DND-41 (cell line): ENCODE data around the gene KRTAP2-3.
"Not testable (repeated sequence)": the region's sequence is repeated elsewhere in the genome, so short reads cannot be mapped to it uniquely, and the experiment has no call there.

Source experiments
- ATAC-seq: fragments of 200-7000 bp; cut with Tn5 transposase; 3 replicates; pipeline ENCODE4 v1.9.1; 2021; ENCODE audit warnings: low read depth; ENCODE audit not compliant: insufficient read depth
- DNase-seq: peaks from one replicate; pipeline ENCODE4 v3.0.0-alpha.2; 2020
- H2AFZ ChIP-seq: 2 replicates; pipeline ENCODE4 v1.6.0; 2012; ENCODE audit warnings: low read depth, low read length
- H3K27ac ChIP-seq: 2 replicates; pipeline ENCODE4 v1.5.1; 2012; ENCODE audit warnings: low read length, inconsistent platforms
- H3K27me3 ChIP-seq: fragments of 200-600 bp; sonication (generic); 2 replicates; pipeline ENCODE4 v1.6.0; 2012; ENCODE audit warnings: low read length, mild to moderate bottlenecking, inconsistent platforms; ENCODE audit not compliant: insufficient read depth, poor library complexity
- H3K36me3 ChIP-seq: 2 replicates; pipeline ENCODE4 v1.5.1; 2012; ENCODE audit warnings: low read length, inconsistent platforms; ENCODE audit not compliant: insufficient read depth
- H3K4me1 ChIP-seq: 2 replicates; pipeline ENCODE4 v1.5.1; 2012; ENCODE audit warnings: mild to moderate bottlenecking, low read length; ENCODE audit not compliant: insufficient read depth
- H3K4me2 ChIP-seq: 2 replicates; pipeline ENCODE4 v1.6.0; 2012; ENCODE audit warnings: mild to moderate bottlenecking, moderate library complexity, low read length, inconsistent platforms; ENCODE audit not compliant: insufficient read depth
- H3K4me3 ChIP-seq, 2 experiments: fragments of 200-600 bp in 1 of 2; shearing (Covaris generic) in 1 of 2; 2 replicates each; pipeline ENCODE4 v1.5.1; 2012 to 2016; ENCODE audit warnings: inconsistent platforms in 2 of 2, low read length in 2 of 2, mild to moderate bottlenecking in 2 of 2, low read depth in 1 of 2, moderate library complexity in 1 of 2
- H3K79me2 ChIP-seq: 2 replicates; pipeline ENCODE4 v1.6.0; 2012; ENCODE audit warnings: low read length, inconsistent platforms; ENCODE audit not compliant: insufficient read depth
- H3K9ac ChIP-seq: 2 replicates; pipeline ENCODE4 v1.6.0; 2012; ENCODE audit warnings: low read depth, mild to moderate bottlenecking, inconsistent platforms, low read length, moderate library complexity
- H3K9me3 ChIP-seq: 2 replicates; pipeline ENCODE4 v1.5.1; 2012; ENCODE audit warnings: low read length, moderate library complexity, mild to moderate bottlenecking, inconsistent platforms; ENCODE audit not compliant: insufficient read depth, severe bottlenecking
- H4K20me1 ChIP-seq: 2 replicates; pipeline ENCODE4 v1.6.0; 2012; ENCODE audit warnings: low read length; ENCODE audit not compliant: insufficient read depth
- EZH2 ChIP-seq: IDR thresholded peaks from 3 replicates; pipeline ENCODE4 v1.6.1; 2012; ENCODE audit warnings: borderline replicate concordance, low read depth, mild to moderate bottlenecking, moderate library complexity, low read length, inconsistent platforms; ENCODE audit not compliant: severe bottlenecking
- TF ChIP-seq, protein P1 (sequence below): IDR thresholded peaks from 2 replicates; pipeline ENCODE4 v1.5.1; 2012; ENCODE audit warnings: borderline replicate concordance, low read length, moderate library complexity, mild to moderate bottlenecking; ENCODE audit not compliant: poor library complexity, severe bottlenecking; ENCODE audit errors: extremely low read depth

KRTAP2-3 gene

GRCh38 chr17:41054025-41054424, 5.9 kb downstream of the KRTAP2-3 start:
- Histone ChIP-seq H3K4me1 (no peaks in the 10 kb centered on the region), H3K9ac (no peak overlapping the region), H3K36me3 (no peaks in the 10 kb centered on the region), H4K20me1 (no peaks in the 10 kb centered on the region), H2AFZ (no peak overlapping the region), H3K9me3 (no peaks in the 10 kb centered on the region), H3K27me3 (peaks cover 8% of the 10 kb centered on the region), H3K4me3 (no peak overlapping the region), H3K27ac (no peak overlapping the region), H3K79me2 (no peaks in the 10 kb centered on the region), H3K4me2 (no peak overlapping the region)
- ATAC-seq: no peak
- DNase-seq: no peak
- TF ChIP-seq EZH2: no peak
- TF ChIP-seq, protein P1, sequence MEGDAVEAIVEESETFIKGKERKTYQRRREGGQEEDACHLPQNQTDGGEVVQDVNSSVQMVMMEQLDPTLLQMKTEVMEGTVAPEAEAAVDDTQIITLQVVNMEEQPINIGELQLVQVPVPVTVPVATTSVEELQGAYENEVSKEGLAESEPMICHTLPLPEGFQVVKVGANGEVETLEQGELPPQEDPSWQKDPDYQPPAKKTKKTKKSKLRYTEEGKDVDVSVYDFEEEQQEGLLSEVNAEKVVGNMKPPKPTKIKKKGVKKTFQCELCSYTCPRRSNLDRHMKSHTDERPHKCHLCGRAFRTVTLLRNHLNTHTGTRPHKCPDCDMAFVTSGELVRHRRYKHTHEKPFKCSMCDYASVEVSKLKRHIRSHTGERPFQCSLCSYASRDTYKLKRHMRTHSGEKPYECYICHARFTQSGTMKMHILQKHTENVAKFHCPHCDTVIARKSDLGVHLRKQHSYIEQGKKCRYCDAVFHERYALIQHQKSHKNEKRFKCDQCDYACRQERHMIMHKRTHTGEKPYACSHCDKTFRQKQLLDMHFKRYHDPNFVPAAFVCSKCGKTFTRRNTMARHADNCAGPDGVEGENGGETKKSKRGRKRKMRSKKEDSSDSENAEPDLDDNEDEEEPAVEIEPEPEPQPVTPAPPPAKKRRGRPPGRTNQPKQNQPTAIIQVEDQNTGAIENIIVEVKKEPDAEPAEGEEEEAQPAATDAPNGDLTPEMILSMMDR: no peak

DNA sequence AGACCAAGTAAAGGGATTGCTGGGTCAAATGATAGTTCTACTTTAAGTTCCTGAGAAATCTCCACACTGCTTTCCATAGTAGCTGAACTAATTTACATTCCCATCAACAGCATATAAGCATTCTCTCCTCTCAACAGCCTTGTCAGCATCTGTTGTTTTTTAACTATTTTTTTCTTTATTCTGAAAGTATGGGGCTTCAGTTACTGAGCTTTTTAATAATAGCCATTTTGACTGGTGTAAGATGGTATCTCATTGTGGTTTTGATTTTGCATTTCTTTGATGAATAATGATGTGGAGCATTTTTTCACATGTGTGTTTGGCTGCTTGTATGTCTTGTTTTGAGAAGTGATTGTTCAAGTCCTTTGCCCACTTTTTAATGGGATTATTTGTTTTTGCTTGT, 7.3 kb downstream of the KRTAP2-3 start:
- no peaks in the 10 kb centered on the region for H3K9me3 ChIP-seq
- no peaks in the 10 kb centered on the region for H3K79me2 ChIP-seq
- no peak overlapping the region for H2AFZ ChIP-seq
- H3K36me3 ChIP-seq: no peaks in the 10 kb centered on the region
- DNase-seq (no peak), ATAC-seq (no peak)
- TF ChIP-seq, protein P1: no peak
- TF ChIP-seq EZH2: no peak
- no peaks in the 10 kb centered on the region for H3K4me1 ChIP-seq
- H4K20me1 ChIP-seq: no peaks in the 10 kb centered on the region
- no peak overlapping the region for H3K4me2 ChIP-seq
- H3K4me3 ChIP-seq: no peak overlapping the region
- no peak overlapping the region for H3K9ac ChIP-seq
- peaks cover 10% of the 10 kb centered on the region for H3K27me3 ChIP-seq
- H3K27ac ChIP-seq: no peak overlapping the region

DNA sequence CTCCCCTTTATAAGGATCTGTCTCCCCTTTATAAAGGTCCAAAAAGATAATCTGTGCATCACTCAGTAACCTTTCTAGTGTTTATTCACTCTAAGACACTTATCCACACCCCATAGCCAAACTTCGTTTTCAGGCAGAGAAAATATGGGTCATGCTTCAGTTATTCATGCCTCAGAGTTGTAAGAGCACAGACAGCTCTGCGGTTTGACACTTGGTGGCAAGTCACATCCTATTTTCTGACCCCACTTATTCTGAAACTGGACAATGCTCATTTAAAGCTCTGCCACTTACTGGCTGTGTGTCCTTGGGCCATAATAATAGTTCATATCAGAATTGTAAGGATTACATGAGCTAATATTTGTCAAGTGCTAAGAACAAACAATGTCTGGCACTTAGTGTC, 10.8 kb downstream of the KRTAP2-3 start:
- Histone ChIP-seq H3K27ac (no peak overlapping the region), H3K9me3 (no peaks in the 10 kb centered on the region), H3K4me1 (no peaks in the 10 kb centered on the region), H2AFZ (no peak overlapping the region), H3K36me3 (no peaks in the 10 kb centered on the region), H3K4me2 (no peak overlapping the region), H3K4me3 (no peak overlapping the region), H3K79me2 (no peaks in the 10 kb centered on the region), H3K27me3 (peaks cover 9% of the 10 kb centered on the region), H3K9ac (no peak overlapping the region), H4K20me1 (no peaks in the 10 kb centered on the region)
- TF ChIP-seq, protein P1: no peak
- no peak for TF ChIP-seq EZH2
- ATAC-seq (no peak), DNase-seq (no peak)

GRCh38 chr17:41048441-41048840, 11.5 kb downstream of the KRTAP2-3 start:
- ATAC-seq (no peak), DNase-seq (no peak)
- H3K27ac ChIP-seq: no peak overlapping the region
- no peaks in the 10 kb centered on the region for H3K36me3 ChIP-seq
- no peak overlapping the region for H3K4me3 ChIP-seq
- H3K4me2 ChIP-seq: no peak overlapping the region
- no peaks in the 10 kb centered on the region for H3K79me2 ChIP-seq
- H3K4me1 ChIP-seq: no peaks in the 10 kb centered on the region
- H2AFZ ChIP-seq: no peak overlapping the region
- no peaks in the 10 kb centered on the region for H3K9me3 ChIP-seq
- no peak overlapping the region for H3K9ac ChIP-seq
- no peaks in the 10 kb centered on the region for H4K20me1 ChIP-seq
- TF ChIP-seq, protein P1: no peak
- TF ChIP-seq EZH2: no peak
- H3K27me3 ChIP-seq: peaks cover 7% of the 10 kb centered on the region

- ATAC-seq, H3K27ac ChIP-seq, H2AFZ ChIP-seq, H3K27me3 ChIP-seq, H3K36me3 ChIP-seq, H3K4me3 ChIP-seq, H3K4me1 ChIP-seq, DNase-seq, H3K9ac ChIP-seq, H3K79me2 ChIP-seq, H3K4me2 ChIP-seq, H3K9me3 ChIP-seq, H4K20me1 ChIP-seq: not testable (repeated sequence)
Measured at GRCh38 chr17:41046735-41047465, 13.0 kb downstream of the KRTAP2-3 start, which contains the start of gene KRTAP2-1. Gene KRTAP2-1, minus strand, starts transcription at chr17:41047316. Its CDS starts 49 bp downstream, at chr17:41047267.
